Measurements from ENCODE around the gene LAMA3. TPM values are rescaled to one million over a fixed set of nuclear protein-coding genes. Genes with fewer than 3 reads are reported as not detected.

LAMA3 gene
- total and polyA plus RNA-seq, 10 donors: 1.3 to 7.1 (median 3.0) TPM

GRCh38 chr18:23757437-23757733, 68.1 kb downstream of the LAMA3 start:
- no peaks in the 10 kb centered on the region for H3K27me3 ChIP-seq (replicated peaks in 1 of 7)
- H3K4me3 ChIP-seq: no peak overlapping the region
- H3K9me3 ChIP-seq: peaks cover 0 to 3% (median 0%) of the 10 kb centered on the region in 8 donors
- no peaks in the 10 kb centered on the region for H3K4me1 ChIP-seq
- no peak overlapping the region for H3K27ac ChIP-seq
- H3K36me3 ChIP-seq: no peaks in the 10 kb centered on the region
- DNase-seq: no peak
- 81 to 93% (median 87%) methylated on average over 8 of the region's 8 CpGs for WGBS, 5 donors
- intact Hi-C loops (cut with DNase I; ENCODE audit: low total_unique reads): no loop called here
- TF ChIP-seq POLR2A (IDR thresholded peaks at IDR 0.05): no peak
- no peak for TF ChIP-seq CTCF (IDR thresholded peaks at IDR 0.05 in 8 of 11, conservative IDR thresholded peaks at IDR 0.05 in 3 of 11)
- TF ChIP-seq POLR2AphosphoS5 (IDR thresholded peaks at IDR 0.05): no peak

- Histone ChIP-seq H3K27me3 (replicated peaks in 1 of 7) (no peaks in the 10 kb centered on the region), H3K36me3 (no peaks in the 10 kb centered on the region), H3K9me3 (peaks cover 0 to 3% (median 0%) of the 10 kb centered on the region in 8 donors), H3K27ac (no peak overlapping the region), H3K4me1 (no peaks in the 10 kb centered on the region), H3K4me3 (no peak overlapping the region)
- intact Hi-C loops (cut with DNase I; ENCODE audit: low total_unique reads): no loop called here
- TF ChIP-seq CTCF (IDR thresholded peaks at IDR 0.05 in 8 of 11, conservative IDR thresholded peaks at IDR 0.05 in 3 of 11) (no peak), POLR2AphosphoS5 (IDR thresholded peaks at IDR 0.05) (no peak), POLR2A (IDR thresholded peaks at IDR 0.05) (no peak)
- WGBS, 5 donors: 84 to 90% (median 87%) methylated on average over 14 of the region's 14 CpGs
- DNase-seq: no peak
These were observed 69.0 kb downstream of the LAMA3 start for GRCh38 chr18:23758281-23758680.

- DNase-seq: no peak
- TF ChIP-seq CTCF (IDR thresholded peaks at IDR 0.05 in 8 of 11, conservative IDR thresholded peaks at IDR 0.05 in 3 of 11) (no peak), POLR2A (IDR thresholded peaks at IDR 0.05) (no peak), POLR2AphosphoS5 (IDR thresholded peaks at IDR 0.05) (no peak)
- Histone ChIP-seq H3K4me1 (no peaks in the 10 kb centered on the region), H3K9me3 (no peaks in the 10 kb centered on the region), H3K4me3 (no peak overlapping the region), H3K36me3 (no peaks in the 10 kb centered on the region), H3K27ac (no peak overlapping the region), H3K27me3 (replicated peaks in 1 of 7) (no peaks in the 10 kb centered on the region)
- WGBS, 5 donors: 90 to 94% (median 92%) methylated on average over 5 of the region's 5 CpGs
- intact Hi-C loops (cut with DNase I; ENCODE audit: low total_unique reads): no loop called here
These were observed 72.7 kb downstream of the LAMA3 start for GRCh38 chr18:23761941-23762340.

GRCh38 chr18:23763343-23763742, 74.1 kb downstream of the LAMA3 start:
- WGBS, 5 donors: 86 to 97% (median 95%) methylated on average over 4 of the region's 4 CpGs
- Histone ChIP-seq H3K27ac (no peak overlapping the region), H3K4me3 (no peak overlapping the region)

More at GRCh38 chr18:23763343-23763742, 74.1 kb downstream of the LAMA3 start:
- intact Hi-C loops (cut with DNase I; ENCODE audit: low total_unique reads): no loop called here
- H3K9me3 ChIP-seq: peaks cover 0 to 10% (median 7%) of the 10 kb centered on the region in 8 donors
- no peaks in the 10 kb centered on the region for H3K27me3 ChIP-seq (replicated peaks in 1 of 7)
- DNase-seq: no peak
- TF ChIP-seq POLR2A (IDR thresholded peaks at IDR 0.05): no peak
- TF ChIP-seq CTCF (IDR thresholded peaks at IDR 0.05 in 8 of 11, conservative IDR thresholded peaks at IDR 0.05 in 3 of 11): no peak
- TF ChIP-seq POLR2AphosphoS5 (IDR thresholded peaks at IDR 0.05): no peak
- no peaks in the 10 kb centered on the region for H3K4me1 ChIP-seq
- no peaks in the 10 kb centered on the region for H3K36me3 ChIP-seq

All from spleen (tissue), 11 donors.